LNCaP clone FGC (cell line): ENCODE data around the gene UBR2.
"Not testable (repeated sequence)": the region's sequence is repeated elsewhere in the genome, so short reads cannot be mapped to it uniquely, and the experiment has no call there.

Source experiments
- DNase-seq: peaks from one replicate; pipeline ENCODE4 v3.0.0-alpha.2; 2011; ENCODE audit warnings: low read depth
- H3K4me3 ChIP-seq: 2 replicates; pipeline ENCODE4 v1.5.1; 2011; ENCODE audit warnings: mild to moderate bottlenecking, low read depth, low read length, control low read depth
- CTCF ChIP-seq: IDR thresholded peaks from 2 replicates; pipeline ENCODE4 v1.5.1; 2012; ENCODE audit warnings: mild to moderate bottlenecking; ENCODE audit not compliant: control insufficient read depth, insufficient read depth; ENCODE audit errors: extremely low read depth

The UBR2 gene

GRCh38 chr6:42726485-42727086 is 162.8 kb downstream of the UBR2 start:
- peak; percentile 83 for TF ChIP-seq CTCF
- H3K4me3 ChIP-seq, result no peak overlapping the region
- DNase-seq, result peak; percentile 52

- H3K4me3 ChIP-seq, result no peak overlapping the region
- TF ChIP-seq CTCF, result no peak
- no peak for DNase-seq
These were observed 163.3 kb downstream of the UBR2 start for GRCh38 chr6:42727087-42727611.

- DNase-seq, result no peak
- H3K4me3 ChIP-seq, result no peak overlapping the region
- TF ChIP-seq CTCF, result no peak
These were observed 163.8 kb downstream of the UBR2 start for GRCh38 chr6:42727627-42728026.

GRCh38 chr6:42729731-42730130 is 165.9 kb downstream of the UBR2 start:
- TF ChIP-seq CTCF, result no peak
- no peak for DNase-seq
- no peak overlapping the region for H3K4me3 ChIP-seq

- not testable (repeated sequence) for DNase-seq
These were observed 170.1 kb downstream of the UBR2 start for GRCh38 chr6:42733867-42734481.

GRCh38 chr6:42735976-42736375 is 172.1 kb downstream of the UBR2 start:
- DNase-seq, result no peak
- H3K4me3 ChIP-seq, result no peak overlapping the region
- no peak for TF ChIP-seq CTCF

More at GRCh38 chr6:42733867-42734481, 170.1 kb downstream of the UBR2 start:
- H3K4me3 ChIP-seq, result not testable (repeated sequence)

- TF ChIP-seq CTCF, result no peak
- DNase-seq, result no peak
- H3K4me3 ChIP-seq, result no peak overlapping the region
These were observed 176.9 kb downstream of the UBR2 start for GRCh38 chr6:42740725-42741124.
